Brain microvascular endothelial cell (primary cell): Measurements from ENCODE around the gene EHD1.

Experiments
- DNase-seq: peaks from one replicate; pipeline ENCODE4 v3.0.0-alpha.2; 2020
- H3K27ac ChIP-seq: fragments of 250-450 bp; sonication (Bioruptor Pico); 2 replicates; pipeline ENCODE4 v1.5.1; 2020; ENCODE audit warnings: mild to moderate bottlenecking, moderate library complexity
- H3K27me3 ChIP-seq: fragments of 250-450 bp; sonication (Bioruptor Pico); replicated peaks from 2 replicates; pipeline ENCODE4 v1.5.1; 2020; ENCODE audit warnings: mild to moderate bottlenecking
- H3K36me3 ChIP-seq: fragments of 250-450 bp; sonication (Bioruptor Pico); replicated peaks from 2 replicates; pipeline ENCODE4 v1.5.1; 2020; ENCODE audit warnings: mild to moderate bottlenecking
- H3K4me3 ChIP-seq: 2 replicates; pipeline ENCODE4 v1.5.1; 2011; ENCODE audit warnings: low read depth, mild to moderate bottlenecking, control low read depth, low read length, moderate library complexity
- in situ Hi-C: cut with HindIII; loops from 2 replicates; pipeline ENCODE4 v1.10.0; 2017; ENCODE audit warnings: low sequenced_read_pairs, low pct_ligation_motif_present
- TF ChIP-seq, protein P1 (sequence below): IDR thresholded peaks from 2 replicates; pipeline ENCODE4 v1.5.1; 2011; ENCODE audit warnings: low read depth, mild to moderate bottlenecking, moderate library complexity, low read length, control low read depth, inconsistent platforms; ENCODE audit errors: missing control alignments

The EHD1 gene

DNA sequence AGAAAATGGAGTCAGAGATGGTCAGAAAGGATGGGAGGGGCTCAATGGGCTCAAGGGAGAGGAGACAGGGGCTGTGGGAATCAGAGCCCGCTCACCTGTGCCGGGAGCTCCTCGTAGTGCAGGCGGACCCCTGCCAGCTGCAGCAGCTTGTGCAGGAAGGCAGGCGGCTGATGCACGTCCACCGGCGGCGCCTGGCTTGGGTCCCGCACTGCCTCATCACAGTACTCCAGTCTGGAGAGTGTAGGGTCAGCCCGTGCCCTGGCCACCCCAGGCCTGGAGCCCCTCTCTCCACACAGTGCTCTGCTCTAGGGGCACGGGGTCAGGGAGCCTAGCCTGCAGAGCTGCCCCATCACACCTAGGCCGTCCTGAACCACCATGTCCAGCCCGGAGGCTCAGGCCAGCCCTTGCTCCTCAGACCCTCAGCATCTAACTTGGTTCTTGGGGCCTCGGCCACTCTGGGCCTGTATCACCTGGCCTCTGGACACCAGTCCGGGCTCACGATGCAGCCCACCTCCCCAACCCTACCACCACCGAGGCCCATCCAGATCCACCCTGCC, 34.8 kb upstream of the EHD1 start:
- TF ChIP-seq, protein P1, sequence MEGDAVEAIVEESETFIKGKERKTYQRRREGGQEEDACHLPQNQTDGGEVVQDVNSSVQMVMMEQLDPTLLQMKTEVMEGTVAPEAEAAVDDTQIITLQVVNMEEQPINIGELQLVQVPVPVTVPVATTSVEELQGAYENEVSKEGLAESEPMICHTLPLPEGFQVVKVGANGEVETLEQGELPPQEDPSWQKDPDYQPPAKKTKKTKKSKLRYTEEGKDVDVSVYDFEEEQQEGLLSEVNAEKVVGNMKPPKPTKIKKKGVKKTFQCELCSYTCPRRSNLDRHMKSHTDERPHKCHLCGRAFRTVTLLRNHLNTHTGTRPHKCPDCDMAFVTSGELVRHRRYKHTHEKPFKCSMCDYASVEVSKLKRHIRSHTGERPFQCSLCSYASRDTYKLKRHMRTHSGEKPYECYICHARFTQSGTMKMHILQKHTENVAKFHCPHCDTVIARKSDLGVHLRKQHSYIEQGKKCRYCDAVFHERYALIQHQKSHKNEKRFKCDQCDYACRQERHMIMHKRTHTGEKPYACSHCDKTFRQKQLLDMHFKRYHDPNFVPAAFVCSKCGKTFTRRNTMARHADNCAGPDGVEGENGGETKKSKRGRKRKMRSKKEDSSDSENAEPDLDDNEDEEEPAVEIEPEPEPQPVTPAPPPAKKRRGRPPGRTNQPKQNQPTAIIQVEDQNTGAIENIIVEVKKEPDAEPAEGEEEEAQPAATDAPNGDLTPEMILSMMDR: no peak
- DNase-seq: no peak
- Histone ChIP-seq H3K27ac (no peak overlapping the region), H3K27me3 (no peaks in the 10 kb centered on the region), H3K36me3 (peaks cover 46% of the 10 kb centered on the region), H3K4me3 (no peak overlapping the region)
- in situ Hi-C loops: no loop called here

DNA sequence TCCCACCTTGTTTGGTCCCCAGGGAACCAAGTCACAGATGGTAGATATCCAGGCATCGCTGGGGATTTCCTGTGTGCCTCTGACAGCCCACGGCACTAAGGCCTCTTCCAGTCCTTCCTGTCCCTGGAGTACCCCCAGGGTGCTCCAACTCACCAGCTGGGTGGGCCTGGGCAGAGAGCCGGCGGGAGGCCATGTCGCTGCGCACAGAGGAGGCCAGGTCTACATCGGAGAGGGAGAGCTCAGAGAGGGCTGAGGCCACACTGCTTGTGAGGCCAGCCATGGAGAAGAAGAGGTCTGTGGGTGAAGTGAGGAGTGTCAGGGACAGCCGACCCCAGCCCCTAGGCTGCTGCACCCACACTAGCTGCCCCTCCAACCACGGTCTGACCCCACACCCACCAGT, 33.3 kb upstream of the EHD1 start:
- peaks cover 55% of the 10 kb centered on the region for H3K36me3 ChIP-seq
- TF ChIP-seq, protein P1: no peak
- no peak overlapping the region for H3K4me3 ChIP-seq
- DNase-seq: no peak
- no peak overlapping the region for H3K27ac ChIP-seq
- no peaks in the 10 kb centered on the region for H3K27me3 ChIP-seq
- in situ Hi-C loops: no loop called here

DNA sequence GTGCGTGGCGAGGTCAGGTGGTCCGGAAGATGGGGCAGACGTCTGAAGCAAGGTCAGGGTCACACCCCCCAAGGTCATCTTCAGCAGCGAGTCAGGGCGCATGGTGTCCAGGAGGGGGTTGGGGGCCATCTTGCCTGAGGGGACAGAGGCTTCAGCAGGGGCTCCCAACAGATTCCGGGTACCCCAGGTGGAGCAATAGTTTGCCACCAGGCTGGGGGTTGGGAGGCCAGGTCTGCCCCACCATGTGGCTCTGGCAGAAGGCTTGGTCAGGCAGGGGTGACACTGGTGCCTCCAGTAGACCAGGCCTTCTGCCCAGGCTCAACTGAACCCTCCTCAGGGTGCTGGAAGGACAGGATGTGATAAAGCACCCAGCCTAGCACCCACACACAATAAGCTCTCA, 32.7 kb upstream of the EHD1 start:
- Histone ChIP-seq H3K4me3 (no peak overlapping the region), H3K27me3 (no peaks in the 10 kb centered on the region), H3K36me3 (peaks cover 61% of the 10 kb centered on the region), H3K27ac (no peak overlapping the region)
- TF ChIP-seq, protein P1: no peak
- in situ Hi-C loops: no loop called here
- DNase-seq: no peak

DNA sequence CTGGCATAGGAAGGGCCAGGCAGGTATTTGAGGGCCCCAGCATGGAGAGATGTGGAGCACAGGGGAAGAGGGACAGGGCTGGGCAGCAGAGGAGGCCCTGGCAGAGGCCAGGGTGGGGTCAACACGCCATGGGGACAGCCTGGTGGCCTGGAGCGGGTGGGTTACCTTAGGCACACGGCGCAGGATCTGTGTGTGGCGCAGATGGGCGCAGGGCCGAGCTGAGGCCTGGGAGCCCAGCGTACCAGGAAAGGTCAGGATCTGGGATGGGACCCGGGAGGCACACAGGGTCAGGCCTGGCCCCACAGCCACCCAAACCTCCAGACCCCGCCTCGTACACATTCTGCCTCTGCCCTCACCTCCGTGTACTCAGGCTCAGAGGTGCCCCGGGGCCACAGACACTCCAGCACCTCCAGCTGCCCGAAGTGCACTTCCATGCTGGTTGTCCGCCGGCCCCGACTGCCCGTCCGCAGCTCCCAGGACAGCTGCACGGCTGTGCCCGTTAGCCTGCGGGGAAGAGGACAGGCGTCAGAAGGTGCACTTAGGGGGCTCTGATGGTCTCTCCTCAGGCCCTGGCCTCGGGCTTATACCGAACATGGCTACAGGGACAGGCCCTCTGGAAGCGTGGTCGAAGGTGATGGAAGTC, 32.2 kb upstream of the EHD1 start:
- Histone ChIP-seq H3K27ac (no peak overlapping the region), H3K4me3 (no peak overlapping the region), H3K36me3 (peaks cover 64% of the 10 kb centered on the region), H3K27me3 (no peaks in the 10 kb centered on the region)
- TF ChIP-seq, protein P1: no peak
- DNase-seq: no peak
- in situ Hi-C loops: no loop called here

DNA sequence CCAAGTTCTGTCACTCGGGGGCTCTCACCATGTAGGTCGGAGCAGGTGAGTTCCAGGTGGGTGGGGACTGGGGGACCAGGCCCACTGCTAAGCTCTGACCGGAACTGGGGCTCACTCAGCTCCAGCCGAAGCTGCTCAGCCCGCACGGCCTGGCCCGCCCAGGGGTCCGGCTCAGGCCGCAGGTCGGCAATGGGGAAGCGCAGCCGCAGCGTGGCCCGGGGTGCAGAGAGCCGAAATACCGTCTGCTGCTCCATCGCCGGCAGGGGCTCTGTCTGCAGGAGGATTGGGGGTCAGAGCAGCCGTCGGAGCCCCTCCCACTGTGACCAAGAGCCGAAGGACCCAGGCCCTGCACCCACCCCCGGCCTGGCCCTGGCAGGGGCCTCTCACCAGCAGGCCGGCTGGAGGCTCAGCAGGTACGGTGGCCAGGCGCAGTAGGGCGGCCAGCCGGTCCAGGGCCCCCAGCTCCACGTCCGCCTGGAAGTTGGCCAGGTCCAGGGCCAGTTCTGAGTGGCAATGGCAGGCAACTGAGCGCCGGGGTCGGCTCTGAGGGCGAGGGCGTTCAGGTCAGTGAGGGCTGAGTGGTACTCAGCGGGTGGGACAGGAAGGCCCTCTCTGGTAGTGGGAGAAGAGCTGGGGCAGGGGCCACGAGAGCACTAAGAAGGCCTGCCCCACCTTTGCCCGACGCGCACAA, 31.4 kb upstream of the EHD1 start:
- H3K36me3 ChIP-seq: peaks cover 65% of the 10 kb centered on the region
- no peak overlapping the region for H3K4me3 ChIP-seq
- H3K27me3 ChIP-seq: no peaks in the 10 kb centered on the region
- TF ChIP-seq, protein P1: no peak
- DNase-seq: no peak
- in situ Hi-C loops: no loop called here
- no peak overlapping the region for H3K27ac ChIP-seq
